NCI-H345 treated with DMSO at 0.1 percent for 48 hours (cell line): ENCODE measurements around the gene CYP2E1.
A peak's percentile ranks its signal among the peaks of the same experiment; 100 is the strongest.
"Not testable (repeated sequence)": the region's sequence is repeated elsewhere in the genome, so short reads cannot be mapped to it uniquely, and the experiment has no call there.

ENCODE experiments used
- DNase-seq: peaks from one replicate; lab custom pipeline; 2025; ENCODE audit not compliant: unreplicated experiment; lab: John Stamatoyannopoulos, UW

The CYP2E1 gene

DNA sequence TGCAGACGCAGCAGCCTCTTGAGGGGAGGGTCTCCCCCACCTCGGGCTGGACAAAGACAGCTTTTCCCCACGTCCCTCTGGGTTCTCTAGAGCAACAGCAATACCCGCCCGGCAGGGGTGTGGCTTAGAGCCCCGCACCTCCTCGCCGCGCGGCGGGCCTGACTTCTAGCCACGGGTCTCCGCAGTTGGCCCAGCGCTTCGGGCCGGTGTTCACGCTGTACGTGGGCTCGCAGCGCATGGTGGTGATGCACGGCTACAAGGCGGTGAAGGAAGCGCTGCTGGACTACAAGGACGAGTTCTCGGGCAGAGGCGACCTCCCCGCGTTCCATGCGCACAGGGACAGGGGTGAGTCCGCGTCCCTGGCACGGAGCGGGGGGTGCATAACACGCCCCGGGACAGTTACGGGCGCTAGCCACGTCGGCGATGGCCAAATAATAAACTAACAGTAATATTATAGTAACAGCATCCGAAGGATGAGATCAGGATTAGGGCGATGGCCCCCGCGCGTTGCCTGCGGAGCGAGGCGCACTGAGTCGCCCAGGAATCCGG lies 1.2 kb downstream of the CYP2E1 start:
- no peak for DNase-seq

DNA sequence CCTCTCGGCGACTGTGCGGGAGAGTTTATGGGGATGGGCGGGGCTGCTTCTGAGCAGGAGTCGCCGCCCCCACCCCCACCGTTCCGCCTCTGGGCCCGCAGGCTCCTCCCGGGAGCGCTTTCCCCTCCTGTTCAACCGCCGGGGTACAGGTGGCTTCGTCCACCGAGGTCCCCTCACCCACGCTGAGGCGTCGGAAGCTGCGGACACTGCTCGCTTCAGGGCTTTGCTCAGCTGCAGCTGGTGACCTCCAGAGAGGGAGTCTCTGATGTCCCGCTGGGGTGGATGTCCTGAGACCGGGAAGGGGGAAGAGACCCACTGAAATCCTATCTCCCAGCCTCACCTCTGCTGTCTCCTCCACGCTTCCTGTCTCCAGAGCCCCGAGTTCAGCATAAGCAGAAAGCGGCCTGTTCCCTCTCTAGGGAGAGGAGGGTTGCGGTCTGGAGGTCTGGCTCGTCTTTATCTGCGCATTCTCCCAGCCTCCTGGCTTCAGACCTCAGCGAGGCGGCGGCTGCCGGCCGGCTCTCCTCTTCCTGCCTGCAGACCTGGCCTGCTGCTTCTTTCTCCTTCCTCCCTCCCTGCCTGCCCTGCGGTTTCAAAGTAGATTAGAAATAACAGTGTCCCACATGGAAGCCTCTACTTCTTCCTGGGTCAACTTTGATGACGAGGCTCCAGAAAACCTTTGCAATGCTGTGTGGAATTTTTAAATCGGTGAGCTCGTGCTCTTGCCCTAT lies 1.8 kb downstream of the CYP2E1 start:
- peak; percentile 1 for DNase-seq

DNA sequence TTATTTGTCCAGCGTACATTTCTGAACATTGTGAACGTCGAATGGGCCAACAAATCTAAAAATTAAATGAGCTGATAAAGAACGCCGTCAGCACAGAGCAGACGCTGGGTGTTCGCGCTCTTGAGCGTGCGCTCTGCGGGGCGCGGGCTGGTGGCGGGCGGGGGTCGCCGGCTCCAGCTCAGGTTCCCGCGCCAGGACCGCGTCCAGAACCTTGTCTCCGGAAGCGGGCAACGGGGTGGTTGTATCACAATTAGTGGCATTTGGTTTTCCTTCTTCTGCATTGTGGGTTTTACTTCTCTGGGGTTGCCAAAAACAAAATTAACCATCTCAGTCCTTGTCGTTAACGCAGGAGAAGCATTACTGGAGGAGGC lies 2.4 kb downstream of the CYP2E1 start:
- DNase-seq, result no peak

DNA sequence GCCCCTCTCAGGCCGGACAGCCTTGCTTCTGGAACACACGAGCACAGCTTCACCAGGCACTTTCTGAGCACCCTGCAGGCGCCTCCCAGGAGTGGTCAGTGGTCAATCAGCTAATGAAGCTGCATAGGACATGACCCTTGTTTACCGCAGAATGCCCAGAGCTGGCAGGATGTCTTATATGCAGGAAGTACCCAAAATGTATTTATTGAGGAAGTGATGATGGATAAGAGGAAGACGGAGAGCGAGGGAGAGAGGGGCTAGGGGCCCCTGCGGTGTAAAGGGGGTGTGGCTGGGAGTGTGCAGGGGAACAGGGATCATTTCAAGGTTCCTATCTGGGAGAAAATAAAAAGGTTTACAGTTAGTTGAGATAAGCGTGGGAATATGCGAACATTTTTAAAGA lies 3.3 kb downstream of the CYP2E1 start:
- DNase-seq, result no peak

DNA sequence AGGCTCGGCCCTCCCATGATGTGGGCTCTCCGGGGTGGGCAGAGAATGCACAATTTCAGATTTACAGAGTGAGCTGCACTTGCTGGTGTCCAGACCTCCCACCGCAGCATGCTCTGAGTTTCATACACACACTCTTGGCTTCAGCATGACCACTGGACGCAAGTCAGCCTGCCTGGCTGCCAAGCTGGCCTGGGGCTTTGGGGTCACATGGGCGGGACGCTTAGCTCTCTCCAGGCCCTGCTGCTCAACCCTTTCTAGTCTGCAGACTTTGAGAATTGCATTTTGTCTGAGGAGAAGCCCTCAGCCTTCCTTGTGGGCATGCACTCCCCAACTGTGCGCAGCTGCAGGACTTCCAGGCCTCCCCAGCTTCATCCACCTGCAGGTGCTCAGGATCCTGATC lies 5.7 kb downstream of the CYP2E1 start:
- no peak for DNase-seq

DNA sequence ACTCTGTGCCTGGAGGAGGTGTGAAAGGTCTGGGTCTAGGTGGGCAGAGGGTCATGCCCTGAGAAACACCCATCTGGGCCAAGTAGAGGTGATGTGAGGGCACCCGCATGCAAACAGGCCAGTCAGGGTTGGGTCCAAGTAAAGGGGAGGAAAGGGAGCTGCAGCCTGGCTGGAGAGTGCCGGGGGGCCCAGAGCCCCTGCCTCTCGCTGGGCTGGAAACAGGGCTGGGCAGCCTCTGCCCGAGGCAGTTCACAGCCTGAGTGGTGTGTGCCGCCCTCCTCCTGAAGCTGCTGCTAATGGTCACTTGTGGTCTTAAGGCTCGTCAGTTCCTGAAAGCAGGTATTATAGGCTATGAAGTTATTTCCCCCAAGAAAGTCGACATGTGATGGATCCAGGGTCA lies 7.3 kb downstream of the CYP2E1 start:
- DNase-seq, result no peak

DNA sequence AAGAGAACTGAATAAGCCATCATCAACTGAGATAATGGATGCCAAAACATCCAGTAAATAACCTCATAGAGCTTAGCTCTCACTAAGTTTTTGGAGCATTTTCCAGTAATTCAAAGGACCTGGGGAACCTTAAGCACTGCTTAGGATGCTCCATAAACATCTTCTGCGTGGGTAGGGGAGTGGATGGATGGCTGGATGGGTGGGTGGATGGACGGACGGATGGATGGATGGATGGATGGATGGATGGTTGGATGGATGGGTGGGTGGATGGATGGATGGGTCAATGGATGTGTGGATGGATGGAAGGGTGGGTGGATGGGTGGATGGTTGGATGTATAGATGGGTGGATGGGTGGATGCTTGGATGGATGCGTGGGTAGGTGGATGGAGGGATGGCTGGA lies 9.0 kb downstream of the CYP2E1 start:
- DNase-seq, result no peak

DNA sequence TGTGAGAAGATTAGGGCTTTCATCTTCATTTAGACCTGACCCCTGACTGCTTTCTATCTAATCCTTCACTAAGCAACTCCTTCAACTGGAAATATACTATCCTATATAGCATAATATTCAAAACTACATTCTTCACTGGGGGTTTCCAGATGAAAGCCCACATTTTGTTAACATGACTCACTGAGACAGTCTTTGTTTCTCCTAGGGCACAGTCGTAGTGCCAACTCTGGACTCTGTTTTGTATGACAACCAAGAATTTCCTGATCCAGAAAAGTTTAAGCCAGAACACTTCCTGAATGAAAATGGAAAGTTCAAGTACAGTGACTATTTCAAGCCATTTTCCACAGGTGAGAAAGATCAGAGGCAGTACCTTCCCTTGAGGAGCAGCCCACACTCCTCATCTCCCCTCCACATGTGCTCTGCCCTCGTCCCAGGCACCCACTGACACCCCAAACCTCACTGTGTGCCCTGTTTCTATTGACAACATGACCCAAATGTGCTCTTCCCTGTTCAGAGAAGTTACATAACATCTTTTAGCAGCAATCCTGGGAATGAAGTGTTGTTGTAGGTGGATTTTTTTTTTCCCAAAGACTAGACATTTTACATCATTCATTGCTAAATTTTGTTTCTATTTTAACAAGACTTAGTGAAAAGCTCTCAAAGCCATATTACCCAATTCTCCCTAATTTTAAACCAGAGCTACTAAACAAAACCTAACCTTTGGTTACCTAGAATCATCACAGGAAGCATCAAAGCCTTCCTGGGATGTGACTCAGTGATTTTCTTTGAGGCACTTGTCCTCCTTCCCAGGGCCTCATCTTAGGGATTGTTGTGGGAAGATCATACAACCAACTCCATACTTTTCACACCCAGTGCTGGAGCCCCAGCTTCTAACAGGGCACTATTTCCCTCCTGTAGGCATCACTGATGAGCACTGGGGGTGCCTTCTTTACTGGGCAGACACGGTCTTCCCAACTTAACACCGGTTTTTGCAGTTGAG lies 10.7 kb downstream of the CYP2E1 start:
- DNase-seq, result no peak

DNA sequence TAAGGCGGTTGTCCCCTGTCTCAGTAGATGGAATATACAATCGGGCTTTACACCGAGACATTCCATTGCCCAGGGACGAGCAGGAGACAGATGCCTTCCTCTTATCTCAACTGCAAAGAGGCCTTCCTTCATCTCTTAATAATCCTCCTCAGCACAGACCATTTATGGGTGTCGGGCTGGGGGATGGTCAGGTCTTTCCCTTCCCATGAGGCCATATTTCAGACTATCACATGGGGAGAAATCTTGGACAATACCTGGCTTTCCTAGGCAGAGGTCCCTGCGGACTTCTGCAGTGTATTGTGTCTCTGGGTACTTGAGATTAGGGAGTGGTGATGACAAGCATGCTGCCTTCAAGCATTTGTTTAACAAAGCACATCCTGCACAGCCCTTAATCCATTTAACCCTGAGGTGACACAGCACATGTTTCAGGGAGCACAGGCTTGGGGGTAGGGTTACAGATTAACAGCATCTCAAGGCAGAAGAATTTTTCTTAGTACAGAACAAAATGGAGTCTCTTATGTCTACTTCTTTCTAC lies 14.3 kb downstream of the CYP2E1 start:
- DNase-seq, result not testable (repeated sequence)

DNA sequence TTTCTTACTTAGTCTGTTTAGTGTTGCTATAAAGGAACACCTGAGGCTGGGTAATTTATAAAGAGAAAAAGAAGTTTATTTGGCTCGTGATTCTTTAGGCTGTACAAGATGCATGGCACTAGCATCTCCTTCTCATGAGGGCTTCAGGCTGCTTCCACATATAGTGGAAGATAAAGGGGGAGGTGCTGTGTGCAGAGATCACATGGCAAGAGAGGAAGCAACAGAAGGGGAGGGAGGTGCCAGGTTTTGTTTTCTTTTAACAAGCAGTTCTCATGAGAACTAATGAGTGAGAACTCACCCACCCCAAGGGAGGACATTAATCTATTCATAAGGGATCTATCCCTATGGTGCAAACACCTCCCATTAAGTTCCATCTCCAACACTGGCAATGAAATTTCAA lies 17.3 kb downstream of the CYP2E1 start:
- no peak for DNase-seq

DNA sequence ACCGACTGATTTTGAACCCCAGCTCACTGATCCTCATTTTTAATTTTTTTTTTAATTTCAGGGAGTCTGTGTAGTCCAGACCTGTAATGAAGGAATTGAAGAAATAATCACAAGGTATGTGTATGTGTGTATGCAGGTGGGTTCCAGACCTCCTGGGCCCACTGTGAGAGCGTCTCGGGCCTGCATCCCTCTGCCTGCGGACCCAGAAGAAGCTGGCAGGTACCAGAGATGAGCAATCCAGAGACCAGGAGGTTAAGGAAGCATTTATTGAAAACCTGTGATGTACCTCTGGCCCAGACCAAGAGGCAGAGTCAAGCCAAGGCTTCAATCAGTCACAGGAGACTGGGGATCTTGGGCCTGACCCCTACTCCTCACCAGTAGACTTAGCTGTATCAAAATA lies 27.4 kb downstream of the CYP2E1 start:
- no peak for DNase-seq

DNA sequence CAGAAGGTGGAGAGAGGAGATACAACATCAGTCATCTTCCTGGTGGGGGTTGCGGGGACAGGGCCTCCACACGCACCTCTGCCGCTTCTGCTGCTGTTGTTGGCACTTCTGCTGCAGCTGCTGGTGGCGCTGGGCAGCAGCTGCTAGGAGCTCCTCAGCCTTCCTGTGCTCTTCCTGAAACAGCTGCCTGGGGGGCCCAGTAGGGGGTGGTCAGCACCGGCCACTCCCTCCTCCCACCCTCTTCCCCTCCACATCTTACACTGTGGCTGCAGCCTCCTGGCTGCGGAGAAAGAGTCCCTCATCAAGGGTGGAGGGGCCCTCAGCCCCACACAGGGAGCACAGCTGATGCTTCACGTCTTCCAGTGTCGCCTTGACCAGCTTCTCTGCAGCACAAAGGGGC lies 28.4 kb downstream of the CYP2E1 start:
- no peak for DNase-seq

DNA sequence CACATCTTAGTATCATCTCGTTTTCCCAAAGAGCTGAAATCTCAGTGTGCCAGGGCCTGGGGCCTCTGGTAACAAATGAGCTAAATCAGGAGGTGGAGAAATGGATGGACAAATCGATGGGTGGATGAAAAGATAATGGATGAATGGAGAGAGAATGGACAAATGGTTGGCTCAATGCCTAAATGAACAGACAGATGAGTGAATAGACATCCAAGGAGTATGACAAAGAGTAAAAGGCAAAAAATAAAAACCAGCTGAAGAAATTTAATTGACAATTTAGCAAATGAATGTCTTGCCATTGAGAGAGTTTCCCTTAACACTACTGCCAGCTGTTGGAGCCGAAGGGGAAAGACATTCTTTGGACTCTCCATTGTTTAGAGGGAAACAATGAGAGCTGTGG lies 30.2 kb downstream of the CYP2E1 start:
- no peak for DNase-seq

DNA sequence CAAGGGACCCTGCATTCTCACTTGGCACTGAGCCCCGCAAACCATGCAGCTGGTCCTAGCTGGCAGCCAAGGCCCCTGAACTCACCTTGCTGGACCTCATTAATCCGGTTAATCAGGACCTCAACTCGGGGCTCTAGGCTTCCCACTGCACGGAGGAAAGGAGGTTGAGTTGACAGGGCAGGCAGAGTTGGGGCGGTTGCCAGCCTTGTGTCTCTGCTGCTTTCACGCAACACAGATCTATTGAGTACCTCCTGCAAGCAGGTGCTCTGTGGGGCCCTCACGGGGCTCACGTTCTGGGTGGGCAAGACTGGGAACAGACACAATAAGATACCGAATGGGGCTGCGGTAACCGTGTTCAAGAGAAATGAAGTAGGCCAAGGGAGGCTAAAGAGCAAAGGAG lies 32.1 kb downstream of the CYP2E1 start:
- DNase-seq, result no peak

DNA sequence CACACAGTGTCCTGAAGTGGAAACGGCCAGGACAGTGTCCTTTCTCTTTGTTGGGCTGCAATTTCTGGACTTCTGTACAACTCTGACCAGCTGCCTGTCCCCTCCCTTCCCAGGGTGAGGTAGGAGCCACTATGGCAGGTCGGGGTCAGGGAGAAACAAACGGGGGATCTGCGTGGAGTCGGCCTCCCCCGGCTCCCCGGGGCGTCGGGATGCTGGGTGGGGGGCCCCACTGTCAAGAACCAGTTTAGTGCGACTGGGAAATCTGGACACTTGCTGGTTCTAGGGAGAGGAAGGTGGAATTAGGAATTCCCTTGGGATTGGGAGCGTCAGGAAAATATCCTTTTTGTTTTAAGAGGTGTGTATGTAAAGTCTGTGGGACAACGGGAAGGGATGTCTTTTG lies 37.7 kb downstream of the CYP2E1 start:
- no peak for DNase-seq

DNA sequence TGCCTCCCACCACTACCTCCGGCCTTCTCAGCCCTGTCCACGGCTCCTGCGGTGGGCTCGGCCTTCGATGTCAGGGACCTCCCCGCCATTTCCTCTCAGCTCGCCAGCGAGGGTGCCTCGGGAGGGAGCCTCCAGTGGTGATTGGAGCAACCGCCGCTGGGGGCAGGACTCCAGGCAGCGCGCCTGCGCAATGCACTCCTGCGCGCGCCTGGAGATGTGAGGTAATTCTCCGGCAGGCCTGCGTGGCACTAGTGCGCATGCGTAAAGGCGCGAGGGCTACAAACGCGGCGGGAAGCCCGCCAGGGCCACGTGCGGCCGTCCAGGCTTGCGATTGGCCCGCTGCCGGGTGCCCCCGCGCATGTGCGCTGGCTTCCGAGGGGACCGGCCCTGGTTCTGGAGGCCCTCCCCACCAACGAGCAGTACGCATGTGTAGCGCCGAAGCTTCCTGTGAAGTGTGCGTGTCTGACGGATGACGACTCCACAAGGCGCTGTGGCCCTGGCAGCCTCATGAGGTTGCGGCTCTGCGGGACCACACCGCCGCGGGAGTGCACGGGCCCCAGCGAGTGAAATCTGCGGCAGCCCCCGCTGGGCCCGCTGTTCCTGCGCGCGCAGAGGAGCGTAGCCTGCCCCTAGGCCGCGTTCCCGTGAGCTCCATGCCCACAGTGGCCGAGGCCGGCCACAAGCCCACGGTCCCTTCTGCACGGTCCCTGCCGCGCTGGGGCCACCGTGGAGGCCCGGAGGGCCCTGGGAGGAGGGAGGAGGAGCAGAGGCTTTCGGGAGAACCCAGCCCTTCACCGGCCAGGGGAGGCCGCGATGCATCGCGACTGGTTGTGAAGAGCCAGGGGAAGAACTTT lies 38.5 kb downstream of the CYP2E1 start, which contains the start of gene SYCE1:
Gene SYCE1 (minus strand): TSS at position 143 of the 854 bp plus-strand sequence. CDS start 54 bp downstream, at position 89.
- no peak for DNase-seq

DNA sequence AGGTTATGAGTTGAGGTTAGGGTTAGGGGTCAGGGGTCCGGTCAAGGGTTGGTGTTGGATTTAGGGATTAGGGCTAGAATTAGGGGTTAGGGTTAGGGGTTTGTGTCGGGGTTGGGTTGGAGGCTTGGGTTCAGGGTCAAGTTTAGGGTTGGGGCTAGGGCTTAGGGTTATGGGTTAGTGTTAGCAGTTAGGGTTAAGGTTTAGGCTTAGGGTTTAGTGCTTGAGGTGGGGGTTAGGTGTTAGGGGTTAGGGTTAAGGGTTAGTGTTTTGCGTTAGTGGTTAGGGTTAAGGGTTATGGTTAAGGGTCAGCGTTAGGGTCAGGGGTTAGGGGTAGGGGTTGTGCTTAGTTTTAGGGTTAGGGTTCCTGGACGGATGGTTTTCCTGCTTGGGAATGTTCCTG lies 40.0 kb downstream of the CYP2E1 start:
- DNase-seq, result no peak

DNA sequence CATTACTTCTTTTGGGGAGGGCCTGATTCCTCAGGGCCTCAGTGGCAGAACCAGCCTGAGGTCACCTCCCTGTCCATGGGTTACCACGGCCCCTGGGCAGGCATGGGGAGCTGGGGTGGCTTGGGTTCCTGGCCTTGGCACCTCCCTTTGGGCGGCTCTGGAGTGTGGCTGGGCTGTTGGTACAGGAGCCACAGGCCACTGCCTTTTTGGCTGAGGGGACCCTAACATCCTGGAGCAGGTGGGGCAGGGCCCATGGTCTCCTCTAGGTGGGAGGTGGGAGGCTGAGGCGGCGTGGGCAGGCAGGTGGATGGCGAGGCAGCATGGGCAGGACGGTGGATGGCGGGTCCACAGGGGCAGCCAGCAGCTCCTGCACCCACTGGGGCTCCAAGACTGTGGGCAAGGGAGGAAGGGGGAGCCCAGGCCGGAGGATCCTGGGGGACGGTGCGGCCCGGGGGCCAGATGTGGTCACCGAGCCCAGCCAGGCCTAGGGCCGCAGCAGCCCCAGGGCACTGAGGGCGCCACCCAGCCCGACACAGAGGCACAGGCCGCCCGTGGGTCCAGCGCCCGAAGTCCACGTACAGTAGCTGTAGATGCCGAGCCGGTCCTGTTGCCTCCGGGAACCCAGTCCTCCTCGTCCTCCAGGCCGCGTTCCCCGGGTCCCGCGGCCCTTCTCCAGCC lies 40.6 kb downstream of the CYP2E1 start:
- DNase-seq, result no peak

DNA sequence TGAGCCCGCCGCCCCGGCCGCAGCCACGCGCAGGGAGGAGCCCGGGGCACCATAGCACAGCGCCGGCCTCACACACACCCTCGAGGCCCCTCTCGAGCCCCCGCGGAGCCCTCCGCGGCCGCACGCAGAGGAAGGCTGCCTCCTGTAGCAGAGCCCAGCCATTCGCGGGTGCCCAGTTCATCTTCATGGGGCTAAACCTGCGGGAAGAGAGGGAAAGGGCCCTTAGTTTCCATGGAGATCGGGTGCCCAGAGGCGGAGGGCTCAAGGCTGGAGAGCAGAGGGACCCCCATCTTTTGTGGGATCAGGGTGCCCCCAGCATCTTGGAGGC lies 41.1 kb downstream of the CYP2E1 start:
- DNase-seq, result no peak

DNA sequence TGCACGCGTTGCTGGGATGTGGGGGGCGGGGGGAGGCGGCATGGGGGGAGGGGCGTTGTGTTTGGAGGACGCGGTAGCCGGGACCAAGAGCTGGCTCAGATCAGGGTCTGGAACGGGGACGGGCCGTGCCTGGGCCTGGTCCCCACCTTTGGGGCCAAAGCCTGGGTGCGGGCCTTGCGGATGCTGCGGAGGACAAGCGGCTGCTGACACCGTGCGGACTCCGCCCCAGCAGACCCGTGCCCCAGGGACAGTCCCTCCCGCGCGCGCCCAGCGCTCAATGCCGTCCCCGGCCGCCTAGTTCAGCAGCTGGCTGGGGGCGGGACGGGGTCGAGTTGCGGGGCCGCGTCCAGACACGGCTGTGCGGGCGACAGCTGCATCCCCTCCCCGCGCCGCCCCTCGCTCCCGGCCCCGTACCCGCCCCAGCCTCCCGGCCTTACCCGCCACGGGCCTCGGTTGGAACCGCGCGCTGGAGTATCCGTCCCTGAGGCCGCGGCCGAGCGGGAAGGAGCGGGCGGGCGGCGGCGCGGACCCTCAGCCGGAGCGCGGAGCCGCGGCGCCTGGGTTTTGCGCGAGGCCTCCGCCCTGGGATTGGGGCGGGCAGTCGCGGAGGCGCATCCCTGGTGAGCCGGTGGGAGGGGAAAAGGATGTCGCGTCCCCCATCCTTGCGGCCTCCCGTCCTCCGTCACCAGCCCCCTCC lies 41.8 kb downstream of the CYP2E1 start:
- DNase-seq, result not testable (repeated sequence)
